Mucosa of descending colon (tissue), 3 donors: Measurements from ENCODE around the gene FGF8. TPM values are rescaled to one million over a fixed set of nuclear protein-coding genes. Genes with fewer than 3 reads are reported as not detected.

Experiments used
- ATAC-seq: fragments of 200-7000 bp; cut with Tn5 transposase; one replicate; pipeline ENCODE4 v1.9.1; 2020; ENCODE audit warnings: mild to moderate bottlenecking, moderate library complexity
- DNase-seq, 3 donors: peaks; one replicate each; pipeline ENCODE4 v3.0.0-alpha.2; 2020
- H3K36me3 ChIP-seq: fragments of 200-600 bp; one replicate; pipeline ENCODE4 v1.8.0; 2021; ENCODE audit warnings: low read depth, mild to moderate bottlenecking
- H3K4me1 ChIP-seq: fragments of 200-600 bp; one replicate; pipeline ENCODE4 v1.8.0; 2021; ENCODE audit warnings: low read depth, mild to moderate bottlenecking
- H3K4me3 ChIP-seq: fragments of 200-600 bp; one replicate; pipeline ENCODE4 v1.8.0; 2021; ENCODE audit warnings: mild to moderate bottlenecking
- H3K9me3 ChIP-seq: fragments of 200-600 bp; one replicate; pipeline ENCODE4 v1.8.0; 2021; ENCODE audit warnings: mild to moderate bottlenecking
- intact Hi-C, 2 donors: fragments of 100-400 bp; cut with DNase I in 1 of 2; cut with micrococcal nuclease in 1 of 2; formaldehyde crosslinking; loops; one replicate each; pipeline versions ENCODE4 v1.11.0 to v1.11.1; 2022; cut with DNase I, micrococcal nuclease
- total RNA-seq, 3 donors: library from RNA; stranded (reverse); fragmentation: NEBNext Ultra II Directional in 2 of 3; extraction: Animal tissue kit (Norgen Biotek cat#: 25700) in 2 of 3; gene quantifications; one replicate each; pipeline versions ENCODE4 v1.2.1 to v1.2.4, GENCODE V29; 2021 to 2023
- TF ChIP-seq, protein P1 (sequence below): fragments of 200-600 bp; IDR thresholded peaks from one replicate; pipeline ENCODE4 v1.8.0; 2022; ENCODE audit warnings: antibody characterized with exemption, mild to moderate bottlenecking
- donor health status: DM: no; HTN: no; CAD: no; lungs with moderate emphysema.
- donor health status: DM: no; HTN: no; CAD: no.
- donor health status: DM: no; HTN: yes; CAD: no.

FGF8 gene
- total RNA-seq, 3 donors from 2014 or later = not detected

DNA sequence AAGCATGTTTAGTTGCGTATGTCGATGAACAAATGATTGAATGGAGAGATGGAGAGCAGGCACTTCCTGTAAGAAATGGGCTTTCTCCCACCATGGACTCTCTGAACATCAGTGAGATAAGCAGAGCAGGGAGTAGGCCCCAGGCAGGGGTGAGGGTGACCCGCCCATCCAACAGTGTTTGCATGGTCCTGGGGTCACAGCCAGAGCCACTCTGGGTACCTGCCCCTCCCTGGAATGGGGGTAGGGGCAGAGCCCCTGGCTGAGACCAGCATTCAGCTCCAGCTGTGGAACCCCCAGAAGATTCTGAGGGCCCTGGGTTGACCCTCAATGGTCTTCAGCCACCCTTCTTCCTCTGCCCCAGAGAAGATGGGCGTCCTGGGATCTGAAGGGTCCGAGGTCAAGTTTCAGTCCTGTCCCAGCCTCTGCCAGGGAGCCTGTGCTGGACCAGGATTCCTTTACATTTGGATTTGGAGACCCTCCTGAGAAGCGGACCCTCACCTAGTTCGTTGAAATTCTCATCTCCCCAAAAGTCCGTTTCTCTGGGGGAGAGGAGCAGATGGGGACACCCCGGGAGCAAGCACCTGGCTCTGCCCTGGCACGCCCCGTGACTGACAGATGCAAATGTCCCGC lies 2.4 kb upstream of the FGF8 start:
- no peak for ATAC-seq

DNA sequence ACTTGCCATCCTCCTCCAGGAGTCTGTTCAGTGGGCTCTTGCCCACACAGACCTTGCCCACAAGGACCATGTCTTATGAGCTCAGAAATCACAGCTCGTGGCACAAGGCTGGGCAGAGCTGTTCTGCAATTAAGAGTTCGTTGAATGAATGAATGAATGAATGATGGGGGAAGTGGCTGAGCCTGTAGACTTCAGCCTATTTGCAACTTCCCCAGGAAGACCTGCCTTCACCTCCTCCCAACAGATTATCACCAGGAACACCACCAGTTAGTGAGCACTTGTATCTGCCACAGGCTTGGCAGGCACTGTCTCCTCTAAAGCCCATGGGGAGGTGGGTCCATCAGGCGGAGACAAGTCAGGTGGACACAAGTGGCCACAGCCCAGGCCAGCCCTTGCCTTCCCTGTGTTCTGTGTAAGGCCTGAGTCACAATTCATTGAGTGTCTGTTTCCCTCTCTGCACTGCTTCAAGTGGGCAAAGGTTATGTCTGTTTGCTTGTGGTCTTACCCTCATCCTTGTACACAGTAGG lies 1.8 kb upstream of the FGF8 start:
- H3K9me3 ChIP-seq = no peaks in the 10 kb centered on the region
- no peaks in the 10 kb centered on the region for H3K36me3 ChIP-seq
- intact Hi-C loops = loop anchor here in 1 of 2 donors (10.0 kb wide), 1 partner anchor 173 kb away; no protein-coding TSS in a partner anchor
- peaks cover 42% of the 10 kb centered on the region for H3K4me1 ChIP-seq
- no peak overlapping the region for H3K4me3 ChIP-seq
- TF ChIP-seq, protein P1, sequence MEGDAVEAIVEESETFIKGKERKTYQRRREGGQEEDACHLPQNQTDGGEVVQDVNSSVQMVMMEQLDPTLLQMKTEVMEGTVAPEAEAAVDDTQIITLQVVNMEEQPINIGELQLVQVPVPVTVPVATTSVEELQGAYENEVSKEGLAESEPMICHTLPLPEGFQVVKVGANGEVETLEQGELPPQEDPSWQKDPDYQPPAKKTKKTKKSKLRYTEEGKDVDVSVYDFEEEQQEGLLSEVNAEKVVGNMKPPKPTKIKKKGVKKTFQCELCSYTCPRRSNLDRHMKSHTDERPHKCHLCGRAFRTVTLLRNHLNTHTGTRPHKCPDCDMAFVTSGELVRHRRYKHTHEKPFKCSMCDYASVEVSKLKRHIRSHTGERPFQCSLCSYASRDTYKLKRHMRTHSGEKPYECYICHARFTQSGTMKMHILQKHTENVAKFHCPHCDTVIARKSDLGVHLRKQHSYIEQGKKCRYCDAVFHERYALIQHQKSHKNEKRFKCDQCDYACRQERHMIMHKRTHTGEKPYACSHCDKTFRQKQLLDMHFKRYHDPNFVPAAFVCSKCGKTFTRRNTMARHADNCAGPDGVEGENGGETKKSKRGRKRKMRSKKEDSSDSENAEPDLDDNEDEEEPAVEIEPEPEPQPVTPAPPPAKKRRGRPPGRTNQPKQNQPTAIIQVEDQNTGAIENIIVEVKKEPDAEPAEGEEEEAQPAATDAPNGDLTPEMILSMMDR = no peak
- peak; percentile 3 for ATAC-seq
- no peak for DNase-seq

More for the DNA sequence above, 2.4 kb upstream of the FGF8 start:
- Histone ChIP-seq H3K9me3 (no peaks in the 10 kb centered on the region), H3K36me3 (no peaks in the 10 kb centered on the region), H3K4me3 (no peak overlapping the region), H3K4me1 (peaks cover 45% of the 10 kb centered on the region)
- DNase-seq = no peak
- intact Hi-C loops = loop anchor here in 1 of 2 donors (10.0 kb wide), 1 partner anchor 173 kb away; no protein-coding TSS in a partner anchor
- TF ChIP-seq, protein P1 = no peak

GRCh38 chr10:101776161-101776817 lies 375 bp upstream of the FGF8 start:
- ATAC-seq (no peak), DNase-seq (no peak)
- Histone ChIP-seq H3K9me3 (no peaks in the 10 kb centered on the region), H3K4me3 (no peak overlapping the region), H3K4me1 (peaks cover 34% of the 10 kb centered on the region), H3K36me3 (no peaks in the 10 kb centered on the region)
- TF ChIP-seq, protein P1 = no peak
- intact Hi-C loops = loop anchor here in 1 of 2 donors (10.0 kb wide), 1 partner anchor 171 kb away; no protein-coding TSS in a partner anchor

GRCh38 chr10:101774589-101775272 lies 1.2 kb downstream of the FGF8 start:
- TF ChIP-seq, protein P1 = no peak
- ATAC-seq = no peak
- no peaks in the 10 kb centered on the region for H3K9me3 ChIP-seq
- H3K36me3 ChIP-seq = no peaks in the 10 kb centered on the region
- intact Hi-C loops = loop anchor here in 1 of 2 donors (10.0 kb wide), 1 partner anchor 170 kb away; no protein-coding TSS in a partner anchor
- peaks cover 27% of the 10 kb centered on the region for H3K4me1 ChIP-seq
- DNase-seq = no peak
- H3K4me3 ChIP-seq = no peak overlapping the region

- no peak for DNase-seq
- no peak for ATAC-seq
- no peaks in the 10 kb centered on the region for H3K36me3 ChIP-seq
- intact Hi-C loops = loop anchor here in 1 of 2 donors (10.0 kb wide), 1 partner anchor 169 kb away; no protein-coding TSS in a partner anchor
- H3K4me1 ChIP-seq = peaks cover 21% of the 10 kb centered on the region
- no peaks in the 10 kb centered on the region for H3K9me3 ChIP-seq
- no peak overlapping the region for H3K4me3 ChIP-seq
- TF ChIP-seq, protein P1 = no peak
These were observed 1.9 kb downstream of the FGF8 start for GRCh38 chr10:101773923-101774588.
